ENCODE measurements around the gene ARID2.

Gene ARID2

GRCh38 chr12:45853550-45853949 lies 124.0 kb downstream of the ARID2 start:
- no peak for DNase-seq (ENCODE audit: low spot score)

- DNase-seq (ENCODE audit: low spot score), result no peak
Measured at GRCh38 chr12:45863332-45863731, 133.8 kb downstream of the ARID2 start.

- DNase-seq (ENCODE audit: low spot score), result no peak
Measured at GRCh38 chr12:45866299-45866698, 136.8 kb downstream of the ARID2 start.

GRCh38 chr12:45872446-45872845 lies 142.9 kb downstream of the ARID2 start:
- DNase-seq (ENCODE audit: low spot score), result no peak

GRCh38 chr12:45877069-45877468 lies 147.6 kb downstream of the ARID2 start:
- DNase-seq (ENCODE audit: low spot score), result no peak

GRCh38 chr12:45878630-45879255 lies 149.2 kb downstream of the ARID2 start:
- DNase-seq (ENCODE audit: low spot score), result no peak

- DNase-seq (ENCODE audit: low spot score), result no peak
Measured at GRCh38 chr12:45879363-45879895, 149.9 kb downstream of the ARID2 start.

- DNase-seq (ENCODE audit: low spot score), result no peak
Measured at GRCh38 chr12:45880533-45880932, 151.0 kb downstream of the ARID2 start.

GRCh38 chr12:45883187-45883586 lies 153.7 kb downstream of the ARID2 start:
- DNase-seq (ENCODE audit: low spot score), result no peak

- DNase-seq (ENCODE audit: low spot score), result no peak
Measured at GRCh38 chr12:45886685-45887084, 157.2 kb downstream of the ARID2 start.

- no peak for DNase-seq (ENCODE audit: low spot score)
Measured at GRCh38 chr12:45887544-45887943, 158.0 kb downstream of the ARID2 start.

- no peak for DNase-seq (ENCODE audit: low spot score)
Measured at GRCh38 chr12:45890276-45890675, 160.8 kb downstream of the ARID2 start.

GRCh38 chr12:45893240-45893639 lies 163.7 kb downstream of the ARID2 start:
- no peak for DNase-seq (ENCODE audit: low spot score)

- no peak for DNase-seq (ENCODE audit: low spot score)
Measured at GRCh38 chr12:45895961-45896360, 166.5 kb downstream of the ARID2 start.

- DNase-seq (ENCODE audit: low spot score), result no peak
Measured at GRCh38 chr12:45898094-45898493, 168.6 kb downstream of the ARID2 start.

- DNase-seq (ENCODE audit: low spot score), result no peak
Measured at GRCh38 chr12:45907955-45908354, 178.4 kb downstream of the ARID2 start.

- DNase-seq (ENCODE audit: low spot score), result no peak
Measured at GRCh38 chr12:45909041-45909713, 179.7 kb downstream of the ARID2 start.

GRCh38 chr12:45912774-45913173 lies 183.3 kb downstream of the ARID2 start:
- peak; percentile 9 for DNase-seq (ENCODE audit: low spot score)

- DNase-seq (ENCODE audit: low spot score), result no peak
Measured at GRCh38 chr12:45913631-45914030, 184.1 kb downstream of the ARID2 start.

GRCh38 chr12:45914090-45914489 lies 184.6 kb downstream of the ARID2 start:
- DNase-seq (ENCODE audit: low spot score), result no peak

- DNase-seq (ENCODE audit: low spot score), result no peak
Measured at GRCh38 chr12:45915405-45915804, 185.9 kb downstream of the ARID2 start.

GRCh38 chr12:45918818-45919217 lies 189.3 kb downstream of the ARID2 start:
- DNase-seq (ENCODE audit: low spot score), result no peak

GRCh38 chr12:45928309-45928708 lies 198.8 kb downstream of the ARID2 start:
- DNase-seq (ENCODE audit: low spot score), result no peak

- no peak for DNase-seq (ENCODE audit: low spot score)
Measured at GRCh38 chr12:45930369-45930768, 200.9 kb downstream of the ARID2 start.
